CD8-positive, alpha-beta memory T cell (primary cell): ENCODE measurements around the gene SHISA3. TPM values are rescaled to one million over a fixed set of nuclear protein-coding genes. Genes with fewer than 3 reads are reported as not detected.

Source experiments
- CTCF ChIA-PET: fragments of 350-600 bp; sonication (Branson Sonifier 250); formaldehyde crosslinking; loops from one replicate; lab custom pipeline; 2021; ENCODE audit warnings: antibody characterized with exemption; lab: Charles Lee
- POLR2A ChIA-PET: fragments of 350-600 bp; sonication (Branson Sonifier 250); formaldehyde crosslinking; loops from one replicate; lab custom pipeline; 2021; ENCODE audit warnings: antibody characterized with exemption; lab: Charles Lee
- DNase-seq, 5 donors: peaks; one replicate each; pipeline versions ENCODE4 v3.0.0 to v3.0.0-alpha.2; 2020 to 2022; ENCODE audit warnings: mixed read lengths in 1 of 5
- H3K27ac ChIP-seq: one replicate; pipeline ENCODE4 v1.7.0; 2013; ENCODE audit warnings: low read depth, mild to moderate bottlenecking, low read length, moderate library complexity
- H3K27me3 ChIP-seq: 2 replicates; pipeline ENCODE4 v1.7.0; 2013; ENCODE audit warnings: low read length, mild to moderate bottlenecking; ENCODE audit not compliant: insufficient read depth, poor library complexity, severe bottlenecking
- H3K36me3 ChIP-seq: 2 replicates; pipeline ENCODE4 v1.7.0; 2013; ENCODE audit warnings: mild to moderate bottlenecking, low read length, moderate library complexity; ENCODE audit not compliant: insufficient read depth
- H3K4me1 ChIP-seq: 2 replicates; pipeline ENCODE4 v1.7.0; 2013; ENCODE audit warnings: mild to moderate bottlenecking, low read length, moderate library complexity; ENCODE audit not compliant: insufficient read depth
- H3K4me3 ChIP-seq: 2 replicates; pipeline ENCODE4 v1.7.0; 2013; ENCODE audit warnings: mild to moderate bottlenecking, low read length
- H3K9me3 ChIP-seq: 2 replicates; pipeline ENCODE4 v1.7.0; 2013; ENCODE audit warnings: mild to moderate bottlenecking, low read length
- H3K27ac Mint-ChIP-seq, 8 donors: one replicate each; pipeline ENCODE4 v1.8.0; 2020 to 2021; ENCODE audit warnings: mixed read lengths in 8 of 8, mild to moderate bottlenecking in 6 of 8, inconsistent platforms in 3 of 8, moderate library complexity in 3 of 8
- H3K27me3 Mint-ChIP-seq, 2 donors: one replicate each; pipeline ENCODE4 v1.8.0; 2020 to 2021; ENCODE audit warnings: mixed read lengths in 2 of 2, mild to moderate bottlenecking in 1 of 2, moderate library complexity in 1 of 2
- H3K36me3 Mint-ChIP-seq, 3 donors: one replicate each; pipeline ENCODE4 v1.8.0; 2020 to 2021; ENCODE audit warnings: mixed read lengths in 3 of 3, inconsistent platforms in 1 of 3, mild to moderate bottlenecking in 1 of 3
- H3K4me1 Mint-ChIP-seq, 3 donors: one replicate each; pipeline ENCODE4 v1.8.0; 2020 to 2021; ENCODE audit warnings: mixed read lengths in 3 of 3, inconsistent platforms in 1 of 3, mild to moderate bottlenecking in 1 of 3
- H3K4me3 Mint-ChIP-seq, 7 donors: one replicate each; pipeline ENCODE4 v1.8.0; 2020 to 2021; ENCODE audit warnings: mixed read lengths in 7 of 7, mild to moderate bottlenecking in 6 of 7, moderate library complexity in 4 of 7, inconsistent platforms in 2 of 7
- H3K9me3 Mint-ChIP-seq, 5 donors: one replicate each; pipeline ENCODE4 v1.8.0; 2020 to 2022; ENCODE audit warnings: mixed read lengths in 5 of 5, mild to moderate bottlenecking in 3 of 5, moderate library complexity in 2 of 5, inconsistent platforms in 1 of 5
- polyA plus RNA-seq: library from polyadenylated mRNA; unstranded; fragments of 300-500 nt; fragmentation: Illumina TruSeq; gene quantifications from one replicate; pipeline ENCODE4 v1.2.3, GENCODE V29; 2021
- total RNA-seq, 2 experiments: library from RNA; stranded (reverse); gene quantifications; one replicate each; pipeline ENCODE4 v1.2.3, GENCODE V29; 2021

SHISA3 gene
- under 1 TPM in 1 of 2 experiments, not detected in 1; 0.11 TPM for total RNA-seq
- polyA plus RNA-seq, result not detected

DNA sequence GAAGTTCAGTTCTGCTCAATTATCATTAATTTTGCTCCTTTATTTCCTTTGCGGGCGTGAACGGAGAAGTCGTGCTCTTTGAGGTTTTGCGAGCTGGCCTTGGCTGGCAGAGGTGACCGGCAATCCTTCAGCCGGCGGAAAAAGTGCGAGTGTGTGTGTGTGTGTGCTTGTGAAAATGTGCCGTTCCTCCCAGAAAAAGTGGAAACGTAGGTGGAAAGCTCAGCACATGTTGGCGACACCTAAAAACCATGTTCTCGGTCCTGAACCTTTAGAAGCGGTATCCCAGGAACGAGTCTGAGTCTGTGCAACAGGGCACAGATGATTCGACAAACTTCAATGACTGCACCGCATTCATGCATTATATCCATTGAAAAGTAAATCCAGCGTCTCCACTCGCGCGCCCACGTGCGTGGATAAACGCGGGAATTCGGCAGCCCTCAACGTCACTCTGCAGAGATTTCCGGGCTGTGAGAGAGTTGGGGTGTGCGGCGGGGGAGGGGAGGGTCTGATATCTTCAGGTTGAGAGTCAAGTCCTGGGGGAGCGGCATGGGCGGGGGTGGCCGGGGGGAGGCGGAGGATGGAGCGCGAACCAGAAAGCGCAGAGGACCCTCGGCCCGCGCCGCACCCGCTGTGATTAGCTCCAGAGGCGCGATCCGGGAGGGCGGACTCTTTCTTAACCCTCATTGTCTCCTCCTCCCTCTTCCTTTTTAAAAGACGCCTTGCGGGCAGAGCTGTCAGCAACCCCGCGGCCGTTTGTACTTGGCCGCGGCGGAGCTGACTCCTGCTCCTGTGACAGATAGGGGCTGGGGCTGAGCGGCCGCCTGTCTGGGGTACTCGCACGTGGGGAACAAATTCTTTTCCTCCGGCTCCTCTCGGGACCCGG, at the start of gene SHISA3:
SHISA3 (plus strand) TSS at position 737 of the 883 bp plus-strand sequence. CDS start 569 bp downstream, outside the sequence.
- POLR2A ChIA-PET, result no interaction called here
- H3K27ac Mint-ChIP-seq, result peak within 1 kb of the TSS in 2 of 8 donors; percentile 6 to 51
- H3K27me3 ChIP-seq, result peaks cover 11% of the 10 kb centered on the region

DNA sequence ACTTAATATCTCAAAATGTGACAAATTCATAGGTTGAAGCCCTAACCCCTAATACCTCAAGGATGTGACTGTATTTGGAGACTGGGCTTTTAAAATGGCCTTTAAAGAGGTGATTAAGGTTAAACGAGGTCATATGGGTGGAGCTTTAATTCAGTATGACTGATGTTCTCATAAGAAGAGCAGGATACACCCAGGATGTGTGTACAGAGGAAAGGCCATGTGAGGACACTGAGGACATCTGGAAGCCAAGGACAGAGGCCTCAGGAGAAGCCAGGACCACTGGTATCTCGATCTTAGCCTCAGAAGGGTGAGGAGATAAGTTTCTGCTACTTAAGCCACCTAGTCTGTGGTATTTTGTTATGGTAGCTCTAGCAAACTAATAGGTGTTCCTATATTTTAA, 49.0 kb upstream of the SHISA3 start:
- peaks cover 8 to 36% of the 10 kb centered on the region in 2 donors for H3K27me3 Mint-ChIP-seq
- CTCF ChIA-PET, result interaction anchor here (0.7 kb wide), 1 partner anchor 10 kb away, joined by 3 read pairs; no protein-coding TSS in a partner anchor
- no peaks in the 10 kb centered on the region for H3K36me3 ChIP-seq

More for the DNA sequence above, at the start of gene SHISA3:
- Mint-ChIP-seq H3K27me3 (peaks cover 46 to 62% of the 10 kb centered on the region in 2 donors), H3K4me3 (peak within 1 kb of the TSS; percentile 73 to 93 (median 85)), H3K9me3 (no peaks in the 10 kb centered on the region), H3K4me1 (peaks cover 22 to 34% (median 29%) of the 10 kb centered on the region in 3 donors), H3K36me3 (no peaks in the 10 kb centered on the region)
- H3K4me1 ChIP-seq, result peaks cover 3% of the 10 kb centered on the region
- H3K36me3 ChIP-seq, result no peaks in the 10 kb centered on the region
- peak in 1 of 5 donors; percentile 6 for DNase-seq
- peak within 1 kb of the TSS; percentile 49 for H3K4me3 ChIP-seq
- no peak within 1 kb of the TSS for H3K27ac ChIP-seq
- CTCF ChIA-PET, result no interaction called here
- H3K9me3 ChIP-seq, result no peaks in the 10 kb centered on the region

DNA sequence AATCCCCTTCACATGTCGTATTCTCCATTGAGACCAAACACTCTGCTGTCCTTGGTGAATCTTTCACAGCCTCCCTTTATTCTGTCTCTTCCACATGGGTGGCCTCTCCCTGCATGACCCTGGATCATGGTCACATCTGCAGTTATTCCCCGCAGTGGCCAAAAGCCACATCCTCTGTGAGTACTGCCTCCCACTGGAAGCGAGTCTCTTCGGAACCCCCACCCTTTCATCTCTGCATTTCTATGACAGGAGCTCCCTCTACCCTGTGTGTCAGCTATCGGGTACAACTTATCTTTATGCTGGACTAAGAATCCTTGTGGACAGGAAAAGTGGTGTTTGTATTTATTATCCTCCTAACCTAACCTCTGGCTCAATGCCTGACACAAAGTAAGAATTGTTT, 48.6 kb upstream of the SHISA3 start:
- Mint-ChIP-seq H3K4me3 (no peak overlapping the region), H3K9me3 (peaks cover 0 to 2% (median 0%) of the 10 kb centered on the region in 5 donors), H3K4me1 (no peaks in the 10 kb centered on the region), H3K36me3 (no peaks in the 10 kb centered on the region), H3K27ac (no peak overlapping the region), H3K27me3 (peaks cover 8 to 36% of the 10 kb centered on the region in 2 donors)
- no peak for DNase-seq
- Histone ChIP-seq H3K9me3 (no peaks in the 10 kb centered on the region), H3K27ac (no peak overlapping the region), H3K36me3 (no peaks in the 10 kb centered on the region), H3K4me3 (no peak overlapping the region), H3K27me3 (no peaks in the 10 kb centered on the region), H3K4me1 (no peaks in the 10 kb centered on the region)
- ChIA-PET CTCF (interaction anchor here (0.7 kb wide), 1 partner anchor 9 kb away, joined by 3 read pairs; no protein-coding TSS in a partner anchor), POLR2A (no interaction called here)

More for the DNA sequence above, 49.0 kb upstream of the SHISA3 start:
- Mint-ChIP-seq H3K4me1 (no peaks in the 10 kb centered on the region), H3K36me3 (no peaks in the 10 kb centered on the region), H3K9me3 (peaks cover 0 to 2% (median 0%) of the 10 kb centered on the region in 5 donors), H3K27ac (no peak overlapping the region), H3K4me3 (no peak overlapping the region)
- Histone ChIP-seq H3K27me3 (no peaks in the 10 kb centered on the region), H3K9me3 (no peaks in the 10 kb centered on the region), H3K27ac (no peak overlapping the region), H3K4me1 (no peaks in the 10 kb centered on the region), H3K4me3 (no peak overlapping the region)
- no peak for DNase-seq
- POLR2A ChIA-PET, result no interaction called here

DNA sequence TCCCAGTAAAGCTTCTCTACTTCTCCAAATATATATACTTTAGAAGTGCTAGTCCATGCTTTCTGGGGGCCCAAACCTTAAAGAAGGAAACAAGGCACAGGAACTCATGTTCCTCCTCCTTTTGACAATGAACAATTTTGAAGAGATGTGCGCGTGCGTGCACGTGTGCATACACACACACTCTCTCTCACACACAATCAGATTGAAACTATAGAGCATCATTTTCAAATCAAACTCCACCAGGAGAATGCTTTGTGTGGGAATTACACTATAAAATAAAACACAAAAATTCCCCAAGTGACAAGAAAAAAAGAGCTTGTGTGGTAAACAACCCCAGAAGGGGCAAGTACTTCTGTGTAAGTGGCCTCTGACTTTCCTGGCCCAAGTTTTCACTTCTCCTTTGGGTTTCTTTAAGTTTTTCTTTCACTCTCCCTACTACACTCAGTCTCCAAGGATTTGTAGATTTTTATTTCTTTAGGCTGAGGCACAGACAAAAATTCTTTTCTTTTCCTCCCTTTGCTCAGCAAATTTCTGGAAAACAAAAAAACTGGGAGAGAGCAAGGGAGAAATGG, 46.6 kb upstream of the SHISA3 start:
- Mint-ChIP-seq H3K9me3 (peaks cover 0 to 2% (median 0%) of the 10 kb centered on the region in 5 donors), H3K4me1 (no peaks in the 10 kb centered on the region), H3K27ac (no peak overlapping the region), H3K27me3 (peaks cover 23 to 47% of the 10 kb centered on the region in 2 donors), H3K36me3 (no peaks in the 10 kb centered on the region), H3K4me3 (no peak overlapping the region)
- Histone ChIP-seq H3K4me1 (no peaks in the 10 kb centered on the region), H3K27ac (no peak overlapping the region), H3K27me3 (no peaks in the 10 kb centered on the region), H3K36me3 (no peaks in the 10 kb centered on the region), H3K4me3 (no peak overlapping the region), H3K9me3 (no peaks in the 10 kb centered on the region)
- ChIA-PET CTCF (no interaction called here), POLR2A (no interaction called here)
- no peak for DNase-seq

DNA sequence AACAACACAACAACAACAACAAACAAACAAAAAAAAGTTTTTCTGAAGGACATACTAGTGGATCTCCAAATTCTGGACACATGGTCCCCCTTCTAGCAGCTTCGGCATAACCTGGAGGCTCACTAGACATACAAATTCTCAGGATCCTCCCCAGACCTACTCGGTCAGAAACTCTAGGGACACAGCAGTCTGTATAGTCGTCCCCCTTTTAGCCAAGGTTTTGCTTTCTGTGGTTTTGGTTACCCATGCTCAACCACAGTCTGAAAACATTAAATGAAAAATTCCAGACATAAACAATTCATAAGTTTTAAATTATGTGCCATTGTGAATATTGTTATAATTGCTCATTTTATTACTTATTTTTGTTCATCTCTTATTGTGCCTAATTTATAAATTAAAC, 45.2 kb upstream of the SHISA3 start:
- ChIA-PET POLR2A (no interaction called here), CTCF (no interaction called here)
- Histone ChIP-seq H3K27me3 (no peaks in the 10 kb centered on the region), H3K9me3 (no peaks in the 10 kb centered on the region), H3K27ac (no peak overlapping the region), H3K4me1 (no peaks in the 10 kb centered on the region), H3K4me3 (no peak overlapping the region), H3K36me3 (no peaks in the 10 kb centered on the region)
- DNase-seq, result no peak
- peaks cover 34 to 58% of the 10 kb centered on the region in 2 donors for H3K27me3 Mint-ChIP-seq
- peaks cover 0 to 2% (median 2%) of the 10 kb centered on the region in 5 donors for H3K9me3 Mint-ChIP-seq
- H3K27ac Mint-ChIP-seq, result no peak overlapping the region
- peaks cover 0 to 4% (median 2%) of the 10 kb centered on the region in 3 donors for H3K4me1 Mint-ChIP-seq
- H3K36me3 Mint-ChIP-seq, result no peaks in the 10 kb centered on the region
- no peak overlapping the region for H3K4me3 Mint-ChIP-seq

DNA sequence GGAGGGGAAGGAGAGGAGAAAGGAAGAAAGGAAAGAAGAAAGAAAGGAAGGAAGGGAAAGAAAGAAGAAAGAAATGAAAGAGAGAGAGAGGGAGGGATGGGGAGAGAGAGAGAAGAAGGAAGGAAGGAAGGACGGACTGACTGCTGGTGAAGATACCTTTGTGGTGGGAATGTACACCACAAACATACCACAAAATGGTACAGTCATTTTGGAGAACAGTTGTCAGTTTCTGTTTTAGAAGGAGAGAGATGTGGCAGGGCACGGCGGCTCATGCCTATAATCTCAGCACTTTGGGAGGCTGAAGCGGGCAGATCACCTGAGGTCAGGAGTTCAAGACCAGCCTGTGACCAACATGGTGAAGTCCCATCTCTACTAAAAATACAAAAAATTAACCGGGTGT, 40.0 kb upstream of the SHISA3 start:
- H3K4me1 Mint-ChIP-seq, result peaks cover 0 to 5% (median 2%) of the 10 kb centered on the region in 3 donors
- ChIA-PET POLR2A (no interaction called here), CTCF (no interaction called here)
- DNase-seq, result no peak
- H3K9me3 Mint-ChIP-seq, result peaks cover 0 to 2% (median 0%) of the 10 kb centered on the region in 5 donors
- Histone ChIP-seq H3K36me3 (no peaks in the 10 kb centered on the region), H3K4me3 (no peak overlapping the region), H3K27me3 (no peaks in the 10 kb centered on the region), H3K27ac (no peak overlapping the region), H3K4me1 (no peaks in the 10 kb centered on the region), H3K9me3 (no peaks in the 10 kb centered on the region)
- no peaks in the 10 kb centered on the region for H3K36me3 Mint-ChIP-seq
- H3K27ac Mint-ChIP-seq, result no peak overlapping the region
- H3K27me3 Mint-ChIP-seq, result peaks cover 36 to 54% of the 10 kb centered on the region in 2 donors
- no peak overlapping the region for H3K4me3 Mint-ChIP-seq

DNA sequence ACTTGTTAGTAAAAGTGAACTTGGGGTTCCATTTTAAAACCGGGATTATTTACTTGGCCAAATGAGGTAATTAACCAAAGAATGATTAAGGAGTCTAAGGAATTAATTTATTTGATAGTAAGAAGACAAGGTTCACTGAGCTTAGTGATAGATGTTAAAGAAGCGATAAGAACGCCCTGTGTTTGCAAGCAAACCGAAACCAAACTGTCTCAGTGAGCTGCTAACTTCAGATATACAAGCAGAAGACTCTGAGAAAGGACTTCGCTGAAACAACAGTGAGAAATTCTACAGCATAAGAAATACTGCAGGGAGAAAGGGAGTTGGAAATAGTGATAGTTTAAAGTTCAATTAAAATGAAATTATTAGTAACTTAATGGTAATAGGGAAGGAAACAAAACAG, 37.6 kb upstream of the SHISA3 start:
- no peak overlapping the region for H3K27ac Mint-ChIP-seq
- CTCF ChIA-PET, result no interaction called here
- Histone ChIP-seq H3K27me3 (no peaks in the 10 kb centered on the region), H3K36me3 (no peaks in the 10 kb centered on the region), H3K4me1 (no peaks in the 10 kb centered on the region), H3K27ac (no peak overlapping the region), H3K4me3 (no peak overlapping the region), H3K9me3 (no peaks in the 10 kb centered on the region)
- H3K36me3 Mint-ChIP-seq, result no peaks in the 10 kb centered on the region
- peaks cover 31 to 39% of the 10 kb centered on the region in 2 donors for H3K27me3 Mint-ChIP-seq
- H3K9me3 Mint-ChIP-seq, result peaks cover 0 to 5% (median 0%) of the 10 kb centered on the region in 5 donors
- H3K4me3 Mint-ChIP-seq, result no peak overlapping the region
- no peak for DNase-seq
- H3K4me1 Mint-ChIP-seq, result peaks cover 0 to 5% (median 2%) of the 10 kb centered on the region in 3 donors
- POLR2A ChIA-PET, result no interaction called here

DNA sequence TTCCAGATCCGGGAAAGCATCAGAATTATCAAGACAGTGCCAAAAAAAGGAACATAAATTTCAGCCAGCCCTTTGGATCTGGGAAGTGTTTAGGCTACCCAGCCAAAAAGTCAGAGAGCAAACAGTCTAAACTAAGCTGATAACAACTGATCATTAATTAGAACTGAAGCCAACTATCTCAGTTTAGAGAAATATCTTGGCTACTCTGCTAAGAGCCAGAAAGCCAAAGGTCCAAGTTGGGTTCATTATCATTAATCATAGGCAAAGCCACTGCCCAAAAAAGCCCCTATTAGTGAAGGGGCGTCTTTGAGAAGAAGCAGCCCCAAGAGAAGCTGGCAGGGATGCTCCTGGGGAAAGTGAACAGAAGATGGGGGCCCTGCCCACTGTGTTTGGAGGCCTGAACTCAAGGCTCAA, 37.0 kb upstream of the SHISA3 start:
- POLR2A ChIA-PET, result no interaction called here
- no peaks in the 10 kb centered on the region for H3K36me3 Mint-ChIP-seq
- H3K4me1 Mint-ChIP-seq, result peaks cover 0 to 5% (median 2%) of the 10 kb centered on the region in 3 donors
- H3K9me3 ChIP-seq, result no peaks in the 10 kb centered on the region
- H3K9me3 Mint-ChIP-seq, result peaks cover 0 to 5% (median 0%) of the 10 kb centered on the region in 5 donors
- no peak overlapping the region for H3K27ac Mint-ChIP-seq
- H3K27me3 ChIP-seq, result no peaks in the 10 kb centered on the region
- no peak overlapping the region for H3K4me3 Mint-ChIP-seq
- peaks cover 28 to 35% of the 10 kb centered on the region in 2 donors for H3K27me3 Mint-ChIP-seq
- no peaks in the 10 kb centered on the region for H3K4me1 ChIP-seq
- CTCF ChIA-PET, result no interaction called here
- H3K4me3 ChIP-seq, result no peak overlapping the region
- H3K27ac ChIP-seq, result no peak overlapping the region
- H3K36me3 ChIP-seq, result no peaks in the 10 kb centered on the region
- DNase-seq, result no peak
